Measurements from ENCODE around the gene MAPT.
"Not testable (repeated sequence)": the region's sequence is repeated elsewhere in the genome, so short reads cannot be mapped to it uniquely, and the experiment has no call there.

Gene MAPT

DNA sequence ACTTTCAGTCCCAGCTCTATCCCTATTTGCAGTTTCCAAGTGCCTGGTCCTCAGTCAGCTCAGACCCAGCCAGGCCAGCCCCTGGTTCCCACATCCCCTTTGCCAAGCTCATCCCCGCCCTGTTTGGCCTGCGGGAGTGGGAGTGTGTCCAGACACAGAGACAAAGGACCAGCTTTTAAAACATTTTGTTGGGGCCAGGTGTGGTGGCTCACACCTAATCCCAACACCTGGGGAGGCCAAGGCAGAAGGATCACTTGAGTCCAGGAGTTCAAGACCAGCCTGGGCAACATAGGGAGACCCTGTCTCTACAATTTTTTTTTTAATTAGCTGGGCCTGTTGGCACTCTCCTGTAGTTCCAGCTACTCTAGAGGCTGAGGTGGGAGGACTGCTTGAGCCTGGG is 106.4 kb downstream of the MAPT start:
- no peaks in the 10 kb centered on the region for H3K36me3 ChIP-seq (replicated peaks)
- no peaks in the 10 kb centered on the region for H3K27me3 ChIP-seq (replicated peaks)
- H3K4me3 ChIP-seq (ENCODE audit: low read depth, low read length): no peak overlapping the region
- in situ Hi-C loops (cut with HindIII; ENCODE audit: low pct_ligation_motif_present, low sequenced_read_pairs): no loop called here
- TF ChIP-seq, protein P1, sequence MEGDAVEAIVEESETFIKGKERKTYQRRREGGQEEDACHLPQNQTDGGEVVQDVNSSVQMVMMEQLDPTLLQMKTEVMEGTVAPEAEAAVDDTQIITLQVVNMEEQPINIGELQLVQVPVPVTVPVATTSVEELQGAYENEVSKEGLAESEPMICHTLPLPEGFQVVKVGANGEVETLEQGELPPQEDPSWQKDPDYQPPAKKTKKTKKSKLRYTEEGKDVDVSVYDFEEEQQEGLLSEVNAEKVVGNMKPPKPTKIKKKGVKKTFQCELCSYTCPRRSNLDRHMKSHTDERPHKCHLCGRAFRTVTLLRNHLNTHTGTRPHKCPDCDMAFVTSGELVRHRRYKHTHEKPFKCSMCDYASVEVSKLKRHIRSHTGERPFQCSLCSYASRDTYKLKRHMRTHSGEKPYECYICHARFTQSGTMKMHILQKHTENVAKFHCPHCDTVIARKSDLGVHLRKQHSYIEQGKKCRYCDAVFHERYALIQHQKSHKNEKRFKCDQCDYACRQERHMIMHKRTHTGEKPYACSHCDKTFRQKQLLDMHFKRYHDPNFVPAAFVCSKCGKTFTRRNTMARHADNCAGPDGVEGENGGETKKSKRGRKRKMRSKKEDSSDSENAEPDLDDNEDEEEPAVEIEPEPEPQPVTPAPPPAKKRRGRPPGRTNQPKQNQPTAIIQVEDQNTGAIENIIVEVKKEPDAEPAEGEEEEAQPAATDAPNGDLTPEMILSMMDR (IDR thresholded peaks at IDR 0.05; ENCODE audit: low read depth, low read length, missing control alignments): no peak
- no peak overlapping the region for H3K27ac ChIP-seq
- no peak for DNase-seq

- no peak for DNase-seq
- Histone ChIP-seq H3K27me3 (replicated peaks) (no peaks in the 10 kb centered on the region), H3K27ac (no peak overlapping the region), H3K36me3 (replicated peaks) (no peaks in the 10 kb centered on the region), H3K4me3 (ENCODE audit: low read depth, low read length) (no peak overlapping the region)
- TF ChIP-seq, protein P1 (IDR thresholded peaks at IDR 0.05; ENCODE audit: low read depth, low read length, missing control alignments): no peak
- in situ Hi-C loops (cut with HindIII; ENCODE audit: low pct_ligation_motif_present, low sequenced_read_pairs): no loop called here
Observed at GRCh38 chr17:46001390-46002310, 107.3 kb downstream of the MAPT start.

GRCh38 chr17:46002311-46002972 is 108.1 kb downstream of the MAPT start:
- H3K27me3 ChIP-seq (replicated peaks): no peaks in the 10 kb centered on the region
- no peak overlapping the region for H3K4me3 ChIP-seq (ENCODE audit: low read depth, low read length)
- in situ Hi-C loops (cut with HindIII; ENCODE audit: low pct_ligation_motif_present, low sequenced_read_pairs): no loop called here
- TF ChIP-seq, protein P1 (IDR thresholded peaks at IDR 0.05; ENCODE audit: low read depth, low read length, missing control alignments): peak; percentile 85
- H3K36me3 ChIP-seq (replicated peaks): no peaks in the 10 kb centered on the region
- DNase-seq: peak; percentile 59
- H3K27ac ChIP-seq: no peak overlapping the region

DNA sequence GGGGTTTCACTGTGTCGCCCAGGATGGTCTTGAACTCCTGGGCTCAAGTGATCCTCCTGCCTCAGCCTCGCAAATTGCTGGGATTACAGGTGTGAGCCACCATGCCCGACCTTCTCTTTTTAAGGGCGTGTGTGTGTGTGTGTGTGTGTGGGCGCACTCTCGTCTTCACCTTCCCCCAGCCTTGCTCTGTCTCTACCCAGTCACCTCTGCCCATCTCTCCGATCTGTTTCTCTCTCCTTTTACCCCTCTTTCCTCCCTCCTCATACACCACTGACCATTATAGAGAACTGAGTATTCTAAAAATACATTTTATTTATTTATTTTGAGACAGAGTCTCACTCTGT is 108.6 kb downstream of the MAPT start:
- TF ChIP-seq, protein P1 (IDR thresholded peaks at IDR 0.05; ENCODE audit: low read depth, low read length, missing control alignments): no peak
- no peaks in the 10 kb centered on the region for H3K27me3 ChIP-seq (replicated peaks)
- no peaks in the 10 kb centered on the region for H3K36me3 ChIP-seq (replicated peaks)
- in situ Hi-C loops (cut with HindIII; ENCODE audit: low pct_ligation_motif_present, low sequenced_read_pairs): no loop called here
- H3K4me3 ChIP-seq (ENCODE audit: low read depth, low read length): no peak overlapping the region
- no peak for DNase-seq
- H3K27ac ChIP-seq: no peak overlapping the region

- no peak overlapping the region for H3K27ac ChIP-seq
- H3K27me3 ChIP-seq (replicated peaks): no peaks in the 10 kb centered on the region
- in situ Hi-C loops (cut with HindIII; ENCODE audit: low pct_ligation_motif_present, low sequenced_read_pairs): no loop called here
- no peak overlapping the region for H3K4me3 ChIP-seq (ENCODE audit: low read depth, low read length)
- TF ChIP-seq, protein P1 (IDR thresholded peaks at IDR 0.05; ENCODE audit: low read depth, low read length, missing control alignments): no peak
- no peaks in the 10 kb centered on the region for H3K36me3 ChIP-seq (replicated peaks)
- no peak for DNase-seq
Observed at GRCh38 chr17:46003907-46004748, 109.8 kb downstream of the MAPT start.

DNA sequence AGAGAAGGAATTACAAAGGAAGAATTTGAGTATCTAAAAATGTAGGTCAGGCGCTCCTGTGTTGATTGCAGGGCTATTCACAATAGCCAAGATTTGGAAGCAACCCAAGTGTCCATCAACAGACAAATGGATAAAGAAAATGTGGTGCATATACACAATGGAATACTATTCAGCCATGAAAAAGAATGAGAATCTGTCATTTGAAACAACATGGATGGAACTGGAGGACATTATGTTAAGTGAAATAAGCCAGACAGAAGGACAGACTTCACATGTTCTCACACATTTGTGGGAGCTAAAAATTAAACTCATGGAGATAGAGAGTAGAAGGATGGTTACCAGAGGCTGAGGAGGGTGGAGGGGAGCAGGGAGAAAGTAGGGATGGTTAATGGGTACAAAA is 111.7 kb downstream of the MAPT start:
- DNase-seq; H3K36me3 ChIP-seq (replicated peaks); H3K27ac ChIP-seq; in situ Hi-C loops (cut with HindIII; ENCODE audit: low pct_ligation_motif_present, low sequenced_read_pairs); H3K27me3 ChIP-seq (replicated peaks); H3K4me3 ChIP-seq (ENCODE audit: low read depth, low read length): not testable (repeated sequence)

Measured in brain microvascular endothelial cell (primary cell).